Endothelial cell (in vitro differentiated cells): ENCODE measurements around the gene MN1. TPM values are rescaled to one million over a fixed set of nuclear protein-coding genes. Genes with fewer than 3 reads are reported as not detected.

Experiments used
- DNase-seq: peaks from one replicate; pipeline ENCODE4 v3.0.0; 2021; ENCODE audit warnings: low spot score
- H3K27ac Mint-ChIP-seq: one replicate; pipeline ENCODE4 v1.8.0; 2021; ENCODE audit warnings: mixed read lengths, inconsistent platforms; ENCODE audit not compliant: unreplicated experiment
- H3K27me3 Mint-ChIP-seq: one replicate; pipeline ENCODE4 v1.8.0; 2021; ENCODE audit warnings: mild to moderate bottlenecking, moderate library complexity, mixed read lengths, inconsistent platforms; ENCODE audit not compliant: unreplicated experiment
- H3K36me3 Mint-ChIP-seq: one replicate; pipeline ENCODE4 v1.8.0; 2021; ENCODE audit warnings: mild to moderate bottlenecking, low read depth, mixed read lengths, inconsistent platforms; ENCODE audit not compliant: unreplicated experiment
- H3K4me1 Mint-ChIP-seq: one replicate; pipeline ENCODE4 v1.8.0; 2021; ENCODE audit warnings: mild to moderate bottlenecking, mixed read lengths, inconsistent platforms; ENCODE audit not compliant: unreplicated experiment
- H3K4me3 Mint-ChIP-seq: one replicate; pipeline ENCODE4 v1.8.0; 2021; ENCODE audit warnings: mild to moderate bottlenecking, mixed read lengths, inconsistent platforms; ENCODE audit not compliant: unreplicated experiment
- H3K9me3 Mint-ChIP-seq: one replicate; pipeline ENCODE4 v1.8.0; 2021; ENCODE audit warnings: mixed read lengths, inconsistent platforms; ENCODE audit not compliant: unreplicated experiment
- CTCF ChIP-seq: fragments of 200-600 bp; sonication (generic); IDR thresholded peaks from one replicate; pipeline ENCODE4 v1.5.0; 2021; ENCODE audit warnings: antibody characterized with exemption; ENCODE audit not compliant: unreplicated experiment
- total RNA-seq: library from RNA; stranded (reverse); fragmentation: NEBNext Ultra II Directional; extraction: Animal tissue kit (Norgen Biotek cat#: 25700); gene quantifications from one replicate; pipeline ENCODE4 v1.2.1, GENCODE V29; 2021; ENCODE audit not compliant: unreplicated experiment

Gene MN1
- total RNA-seq, 1 donor from 2014 or later, result 9.9 TPM

- Mint-ChIP-seq H3K4me1 (peaks cover 3% of the 10 kb centered on the region), H3K27ac (no peak overlapping the region), H3K27me3 (peaks cover 5% of the 10 kb centered on the region), H3K36me3 (no peaks in the 10 kb centered on the region), H3K9me3 (no peaks in the 10 kb centered on the region), H3K4me3 (no peak overlapping the region)
- no peak for DNase-seq
- TF ChIP-seq CTCF, result no peak
Observed at GRCh38 chr22:27755521-27756211, 45.9 kb downstream of the MN1 start.

GRCh38 chr22:27754888-27755480 lies 46.6 kb downstream of the MN1 start:
- H3K27me3 Mint-ChIP-seq, result peaks cover 6% of the 10 kb centered on the region
- DNase-seq, result no peak
- H3K27ac Mint-ChIP-seq, result no peak overlapping the region
- TF ChIP-seq CTCF, result no peak
- H3K4me1 Mint-ChIP-seq, result peaks cover 9% of the 10 kb centered on the region
- no peaks in the 10 kb centered on the region for H3K9me3 Mint-ChIP-seq
- no peak overlapping the region for H3K4me3 Mint-ChIP-seq
- no peaks in the 10 kb centered on the region for H3K36me3 Mint-ChIP-seq

GRCh38 chr22:27754247-27754887 lies 47.2 kb downstream of the MN1 start:
- Mint-ChIP-seq H3K4me3 (no peak overlapping the region), H3K9me3 (no peaks in the 10 kb centered on the region), H3K4me1 (peaks cover 13% of the 10 kb centered on the region), H3K36me3 (no peaks in the 10 kb centered on the region), H3K27ac (no peak overlapping the region), H3K27me3 (peaks cover 4% of the 10 kb centered on the region)
- no peak for DNase-seq
- TF ChIP-seq CTCF, result no peak

GRCh38 chr22:27752771-27753170 lies 48.8 kb downstream of the MN1 start:
- peaks cover 20% of the 10 kb centered on the region for H3K4me1 Mint-ChIP-seq
- peaks cover 4% of the 10 kb centered on the region for H3K27me3 Mint-ChIP-seq
- H3K9me3 Mint-ChIP-seq, result no peaks in the 10 kb centered on the region
- DNase-seq, result no peak
- no peak overlapping the region for H3K27ac Mint-ChIP-seq
- H3K4me3 Mint-ChIP-seq, result no peak overlapping the region
- no peaks in the 10 kb centered on the region for H3K36me3 Mint-ChIP-seq
- no peak for TF ChIP-seq CTCF

- no peak for TF ChIP-seq CTCF
- Mint-ChIP-seq H3K9me3 (no peaks in the 10 kb centered on the region), H3K4me1 (peaks cover 20% of the 10 kb centered on the region), H3K27ac (no peak overlapping the region), H3K4me3 (no peak overlapping the region), H3K36me3 (no peaks in the 10 kb centered on the region), H3K27me3 (peaks cover 1% of the 10 kb centered on the region)
- no peak for DNase-seq
Observed at GRCh38 chr22:27752141-27752540, 49.4 kb downstream of the MN1 start.
